Measurements from ENCODE around the gene LRP2BP. TPM values are rescaled to one million over a fixed set of nuclear protein-coding genes. Genes with fewer than 3 reads are reported as not detected.

Gene LRP2BP
- total and polyA plus RNA-seq, 2 of the 13 experiments (the other 11 are each of a cell fraction or from before 2014, with no cell fraction given), result 0.22 to 0.29 TPM

- peak; percentile 96 for TF ChIP-seq CENPBD1 (CRISPR knock-in tag; IDR thresholded peaks at IDR 0.05; ENCODE audit: borderline replicate concordance, low read depth)
- TF ChIP-seq MTF1 (CRISPR knock-in tag; IDR thresholded peaks at IDR 0.05), result peak; percentile 58; the same call in 1 of the 2 replicates
- TF ChIP-seq EP300 (IDR thresholded peaks at IDR 0.05; ENCODE audit: low read depth in 2 of 2, low read length in 2 of 2), result no peak; a peak in 1 of 4 replicates
- no peak for TF ChIP-seq EP300 (CRISPR knock-in tag; IDR thresholded peaks at IDR 0.05; ENCODE audit: borderline replicate concordance)
- TF ChIP-seq TFDP2 (CRISPR knock-in tag; IDR thresholded peaks at IDR 0.05), result peak; percentile 98
- peak; percentile 96 for TF ChIP-seq ZNF552 (CRISPR knock-in tag; IDR thresholded peaks at IDR 0.05; ENCODE audit: borderline replicate concordance)
- peak; percentile 38 for TF ChIP-seq AHR (CRISPR knock-in tag; IDR thresholded peaks at IDR 0.05)
- no peak for TF ChIP-seq NPAS2 (CRISPR knock-in tag; IDR thresholded peaks at IDR 0.05; ENCODE audit: borderline replicate concordance)
- TF ChIP-seq STAT5B (CRISPR knock-in tag; IDR thresholded peaks at IDR 0.05), result peak; percentile 17; the same call in 1 of the 2 replicates
- TF ChIP-seq SUZ12 (IDR thresholded peaks at IDR 0.05; ENCODE audit: low read depth, low read length), result no peak
- peak; percentile 49; the same call in 1 of the 2 replicates for TF ChIP-seq ZNF335 (CRISPR knock-in tag; IDR thresholded peaks at IDR 0.05)
- TF ChIP-seq ZNF160 (CRISPR knock-in tag; IDR thresholded peaks at IDR 0.05), result peak; percentile 86; the same call in 1 of the 2 replicates
- no peak for TF ChIP-seq ADNP (CRISPR knock-in tag; IDR thresholded peaks at IDR 0.05)
- peak; percentile 41; the same call in 1 of the 2 replicates for TF ChIP-seq POGZ (CRISPR knock-in tag; IDR thresholded peaks at IDR 0.05)
- no peak for TF ChIP-seq ATF6 (CRISPR knock-in tag; conservative IDR thresholded peaks at IDR 0.05)
- peak; percentile 41; the same call in 1 of the 2 replicates for TF ChIP-seq ZBTB8A (CRISPR knock-in tag; IDR thresholded peaks at IDR 0.05; ENCODE audit: borderline replicate concordance, low read depth)
- TF ChIP-seq ZNF280D (CRISPR knock-in tag; IDR thresholded peaks at IDR 0.05), result peak; percentile 75
- TF ChIP-seq DDIT3 (CRISPR knock-in tag; IDR thresholded peaks at IDR 0.05), result no peak
- TF ChIP-seq ELF1 (CRISPR knock-in tag; IDR thresholded peaks at IDR 0.05), result peak; percentile 51
- peak; percentile 29 for TF ChIP-seq AGO1 (IDR thresholded peaks at IDR 0.05; ENCODE audit: low read depth, low read length, poor library complexity, severe bottlenecking)
- peak; percentile 85; the same call in 1 of the 2 replicates for TF ChIP-seq ZNF782 (CRISPR knock-in tag; IDR thresholded peaks at IDR 0.05; ENCODE audit: borderline replicate concordance)
Observed at GRCh38 chr4:185395956-185396723, 416 bp upstream of the LRP2BP start (continued).

All from HepG2 (cell line).